HEK293 (cell line): ENCODE measurements around the gene EEFSEC.
A peak's percentile ranks its signal among the peaks of the same experiment; 100 is the strongest.

Experiments used
- CTCF ChIA-PET: fragments of 350-600 bp; formaldehyde crosslinking; extraction: SDS; loops from one replicate; lab custom pipeline; 2021; ENCODE audit warnings: antibody characterized with exemption; lab: Yijun Ruan, JAX
- POLR2A ChIA-PET: fragments of 300-600 bp; formaldehyde crosslinking; extraction: SDS; loops from one replicate; lab custom pipeline; 2020; ENCODE audit warnings: antibody characterized with exemption, inconsistent platforms; lab: Yijun Ruan, JAX
- H3K27ac ChIP-seq: fragments of 200-500 bp; sonication (Bioruptor generic); 2 replicates; pipeline ENCODE4 v1.5.1; 2014; ENCODE audit warnings: low read depth, low read length, control low read depth, inconsistent platforms; ENCODE audit errors: extremely low read depth
- H3K36me3 ChIP-seq, 2 experiments: fragments of 200-500 bp in 1 of 2; sonication (Bioruptor generic) in 1 of 2; 1 replicate in 1 of 2; 2 replicates in 1 of 2; pipeline ENCODE4 v1.5.1; 2014 to 2017; ENCODE audit warnings: inconsistent platforms in 2 of 2, low read length in 2 of 2; ENCODE audit not compliant: control insufficient read depth in 2 of 2, insufficient read depth in 1 of 2
- H3K4me1 ChIP-seq: fragments of 200-500 bp; sonication (Bioruptor generic); 2 replicates; pipeline ENCODE4 v1.5.1; 2014; ENCODE audit warnings: mild to moderate bottlenecking, low read length, inconsistent platforms; ENCODE audit not compliant: control insufficient read depth, insufficient read depth
- H3K4me3 ChIP-seq: 2 replicates; pipeline ENCODE4 v1.5.1; 2011; ENCODE audit warnings: low read depth, mild to moderate bottlenecking, control low read depth, low read length, moderate library complexity
- H3K9me3 ChIP-seq: fragments of 200-500 bp; sonication (Bioruptor generic); 2 replicates; pipeline ENCODE4 v1.5.1; 2014; ENCODE audit warnings: low read depth, low read length, inconsistent platforms; ENCODE audit not compliant: control insufficient read depth, insufficient read depth
- MZF1 ChIP-seq: fragments of 450-650 bp; formaldehyde crosslinking; IDR thresholded peaks from 2 replicates; pipeline ENCODE4 v1.5.1; 2017; ENCODE audit warnings: missing biosample characterization, missing genetic modification characterization, borderline replicate concordance
- REST ChIP-seq: fragments of 450-650 bp; formaldehyde crosslinking; IDR thresholded peaks from 2 replicates; pipeline ENCODE4 v1.5.1; 2016; ENCODE audit warnings: missing biosample characterization, missing genetic modification characterization
- SALL2 ChIP-seq: fragments of 450-650 bp; formaldehyde crosslinking; IDR thresholded peaks from 2 replicates; pipeline ENCODE4 v1.5.0; 2017; ENCODE audit warnings: missing biosample characterization, mild to moderate bottlenecking, missing genetic modification characterization, borderline replicate concordance
- TRIM28 ChIP-seq: IDR thresholded peaks from 2 replicates; pipeline ENCODE4 v1.6.1; 2011; ENCODE audit warnings: low read length, control low read depth, borderline replicate concordance
- ZIC2 ChIP-seq: fragments of 450-650 bp; formaldehyde crosslinking; IDR thresholded peaks from 2 replicates; pipeline ENCODE4 v1.5.1; 2016; ENCODE audit warnings: missing biosample characterization, missing genetic modification characterization
- ZNF132 ChIP-seq: fragments of 450-650 bp; formaldehyde crosslinking; IDR thresholded peaks from 2 replicates; pipeline ENCODE4 v1.5.1; 2017; ENCODE audit warnings: missing biosample characterization, missing genetic modification characterization, borderline replicate concordance
- ZNF398 ChIP-seq: fragments of 450-650 bp; formaldehyde crosslinking; IDR thresholded peaks from 2 replicates; pipeline ENCODE4 v1.5.1; 2017; ENCODE audit warnings: missing biosample characterization, missing genetic modification characterization
- ZNF548 ChIP-seq: fragments of 450-650 bp; formaldehyde crosslinking; IDR thresholded peaks from 2 replicates; pipeline ENCODE4 v1.5.1; 2016; ENCODE audit warnings: missing biosample characterization, missing genetic modification characterization
- ZNF785 ChIP-seq: fragments of 450-650 bp; formaldehyde crosslinking; IDR thresholded peaks from 2 replicates; pipeline ENCODE4 v1.5.1; 2016; ENCODE audit warnings: missing biosample characterization, missing genetic modification characterization
- ZNF843 ChIP-seq: fragments of 450-650 bp; formaldehyde crosslinking; IDR thresholded peaks from 2 replicates; pipeline ENCODE4 v1.5.1; 2016; ENCODE audit warnings: missing biosample characterization, missing genetic modification characterization
- ZSCAN4 ChIP-seq: fragments of 450-650 bp; formaldehyde crosslinking; IDR thresholded peaks from 2 replicates; pipeline ENCODE4 v1.5.1; 2017; ENCODE audit warnings: missing biosample characterization, missing genetic modification characterization

Gene EEFSEC

GRCh38 chr3:128348075-128348474, 194.8 kb downstream of the EEFSEC start:
- Histone ChIP-seq H3K9me3 (no peaks in the 10 kb centered on the region), H3K36me3 (peaks cover 0 to 7% of the 10 kb centered on the region in 2 experiments; a peak in 1 of 3 replicates), H3K4me3 (no peak overlapping the region), H3K4me1 (0 out of 2 replicates have a peak, but pooled peaks cover 3% of the 10 kb centered on the region), H3K27ac (no peak overlapping the region)
- ChIA-PET POLR2A (no interaction called here), CTCF (no interaction called here)
- TF ChIP-seq SALL2 (tag by site-specific recombination) (no peak), MZF1 (tag by site-specific recombination) (no peak), ZNF132 (no peak), ZSCAN4 (tag by site-specific recombination) (peak; percentile 83)

GRCh38 chr3:128348805-128349531, 195.7 kb downstream of the EEFSEC start:
- CTCF ChIA-PET: interaction anchor here (0.6 to 0.7 kb wide), 2 partner anchors 77 to 141 kb away, joined by 3 read pairs; no protein-coding TSS in a partner anchor
- Histone ChIP-seq H3K4me1 (no peaks in the 10 kb centered on the region; the same call in 1 of the 2 replicates), H3K9me3 (no peaks in the 10 kb centered on the region), H3K36me3 (peaks cover 0 to 7% of the 10 kb centered on the region in 2 experiments; a peak in 1 of 3 replicates), H3K27ac (no peak overlapping the region), H3K4me3 (no peak overlapping the region)
- no peak for TF ChIP-seq TRIM28
- no peak for TF ChIP-seq REST (tag by site-specific recombination)
- TF ChIP-seq ZNF398 (tag by site-specific recombination): no peak
- TF ChIP-seq ZNF843 (tag by site-specific recombination): no peak
- TF ChIP-seq ZNF785 (tag by site-specific recombination): no peak
- POLR2A ChIA-PET: no interaction called here

- CTCF ChIA-PET: interaction anchor here (0.9 kb wide), 1 partner anchor 27 kb away, joined by 4 read pairs; no protein-coding TSS in a partner anchor
- no peak for TF ChIP-seq ZNF548
- TF ChIP-seq ZIC2: peak; percentile 86
- no peak overlapping the region for H3K27ac ChIP-seq
- no peak overlapping the region for H3K4me3 ChIP-seq
- POLR2A ChIA-PET: no interaction called here
- no peaks in the 10 kb centered on the region for H3K9me3 ChIP-seq
- H3K36me3 ChIP-seq: peaks cover 0 to 7% of the 10 kb centered on the region in 2 experiments; a peak in 1 of 3 replicates
- H3K4me1 ChIP-seq: peaks cover 3% of the 10 kb centered on the region; the same call in 1 of the 2 replicates
Observed at GRCh38 chr3:128349963-128350599, 196.8 kb downstream of the EEFSEC start.
